Measurements from ENCODE around the gene NF2. TPM values are rescaled to one million over a fixed set of nuclear protein-coding genes. Genes with fewer than 3 reads are reported as not detected.
A peak's percentile ranks its signal among the peaks of the same experiment; 100 is the strongest.

The NF2 gene
- total and polyA plus RNA-seq, 2 experiments from 2014 or later = 62.9 to 111 TPM

- 96 to 98% methylated on average over 4 of the region's 4 CpGs for WGBS, 2 experiments (ENCODE audit: low coverage in 1 of 2, low lambda C conversion rate in 2 of 2, missing lambda C conversion rate in 2 of 2)
- Histone ChIP-seq H3K4me3 (no peak overlapping the region), H3K9ac (no peak overlapping the region), H2AFZ (no peak overlapping the region), H4K20me1 (ENCODE audit: insufficient read depth) (no peaks in the 10 kb centered on the region), H3K36me3 (ENCODE audit: low read depth) (peaks cover 30% of the 10 kb centered on the region; the same call in 1 of the 2 replicates), H3F3A (ENCODE audit: insufficient read depth) (0 out of 2 replicates have a peak, but pooled peaks cover 2% of the 10 kb centered on the region), H3K27ac (no peak overlapping the region), H3K27me3 (replicated peaks; ENCODE audit: insufficient read depth) (no peaks in the 10 kb centered on the region), H3K9me2 (ENCODE audit: insufficient read depth) (no peaks in the 10 kb centered on the region), H3K79me2 (ENCODE audit: insufficient read depth) (no peaks in the 10 kb centered on the region; the same call in 1 of the 2 replicates), H3K4me1 (ENCODE audit: insufficient read depth) (no peaks in the 10 kb centered on the region; the same call in 1 of the 2 replicates), H3K4me2 (ENCODE audit: unreplicated experiment) (no peak overlapping the region), H3K9me3 (ENCODE audit: low read depth) (no peaks in the 10 kb centered on the region)
- in situ Hi-C loops (cut with MboI) = no loop called here
- DNase-seq = no peak
- TF ChIP-seq EZH2 (IDR thresholded peaks at IDR 0.05; ENCODE audit: insufficient read depth, poor library complexity, severe bottlenecking) = no peak
- no peak for TF ChIP-seq EZH2phosphoT487 (IDR thresholded peaks at IDR 0.05; ENCODE audit: insufficient read depth, low read depth)
Measured at GRCh38 chr22:29684244-29684643, 80.8 kb downstream of the NF2 start.

- Histone ChIP-seq H3F3A (ENCODE audit: insufficient read depth) (0 out of 2 replicates have a peak, but pooled peaks cover 2% of the 10 kb centered on the region), H3K9me2 (ENCODE audit: insufficient read depth) (no peaks in the 10 kb centered on the region), H2AFZ (no peak overlapping the region), H3K4me1 (ENCODE audit: insufficient read depth) (no peaks in the 10 kb centered on the region), H3K9ac (no peak overlapping the region), H3K79me2 (ENCODE audit: insufficient read depth) (no peaks in the 10 kb centered on the region; the same call in 1 of the 2 replicates), H3K27ac (no peak overlapping the region), H3K4me2 (ENCODE audit: unreplicated experiment) (no peak overlapping the region), H3K4me3 (no peak overlapping the region), H3K36me3 (ENCODE audit: low read depth) (peaks cover 6% of the 10 kb centered on the region; the same call in 1 of the 2 replicates), H3K27me3 (replicated peaks; ENCODE audit: insufficient read depth) (no peaks in the 10 kb centered on the region), H3K9me3 (ENCODE audit: low read depth) (no peaks in the 10 kb centered on the region), H4K20me1 (ENCODE audit: insufficient read depth) (no peaks in the 10 kb centered on the region)
- in situ Hi-C loops (cut with MboI) = no loop called here
- no peak for DNase-seq
- 95 to 99% methylated on average over 5 of the region's 5 CpGs for WGBS, 2 experiments (ENCODE audit: low coverage in 1 of 2, low lambda C conversion rate in 2 of 2, missing lambda C conversion rate in 2 of 2)
- TF ChIP-seq EZH2phosphoT487 (IDR thresholded peaks at IDR 0.05; ENCODE audit: insufficient read depth, low read depth) (no peak), EZH2 (IDR thresholded peaks at IDR 0.05; ENCODE audit: insufficient read depth, poor library complexity, severe bottlenecking) (no peak)
Measured at GRCh38 chr22:29689206-29689879, 85.9 kb downstream of the NF2 start.

GRCh38 chr22:29689880-29690213 lies 86.4 kb downstream of the NF2 start:
- 38% methylated on average over 8 of the region's 8 CpGs for WGBS, 2 experiments (ENCODE audit: low coverage in 1 of 2, low lambda C conversion rate in 2 of 2, missing lambda C conversion rate in 2 of 2)
- Histone ChIP-seq H3K36me3 (ENCODE audit: low read depth) (peaks cover 11% of the 10 kb centered on the region; the same call in 1 of the 2 replicates), H3K4me2 (ENCODE audit: unreplicated experiment) (no peak overlapping the region)

GRCh38 chr22:29690476-29690875 lies 87.0 kb downstream of the NF2 start:
- no peaks in the 10 kb centered on the region for H4K20me1 ChIP-seq (ENCODE audit: insufficient read depth)
- no peaks in the 10 kb centered on the region for H3K9me3 ChIP-seq (ENCODE audit: low read depth)
- no peak for DNase-seq
- no peaks in the 10 kb centered on the region for H3K27me3 ChIP-seq (replicated peaks; ENCODE audit: insufficient read depth)
- no peak overlapping the region for H3K9ac ChIP-seq
- WGBS, 2 experiments (ENCODE audit: low coverage in 1 of 2, low lambda C conversion rate in 2 of 2, missing lambda C conversion rate in 2 of 2) = 45 to 47% methylated on average over 9 of the region's 9 CpGs
- 0 out of 2 replicates have a peak, but pooled peaks cover 2% of the 10 kb centered on the region for H3F3A ChIP-seq (ENCODE audit: insufficient read depth)
- no peaks in the 10 kb centered on the region for H3K9me2 ChIP-seq (ENCODE audit: insufficient read depth)
- no peak overlapping the region for H3K27ac ChIP-seq
- TF ChIP-seq EZH2phosphoT487 (IDR thresholded peaks at IDR 0.05; ENCODE audit: insufficient read depth, low read depth) = no peak
- TF ChIP-seq EZH2 (IDR thresholded peaks at IDR 0.05; ENCODE audit: insufficient read depth, poor library complexity, severe bottlenecking) = no peak
- peaks cover 10% of the 10 kb centered on the region; the same call in 1 of the 2 replicates for H3K36me3 ChIP-seq (ENCODE audit: low read depth)
- no peaks in the 10 kb centered on the region; the same call in 1 of the 2 replicates for H3K79me2 ChIP-seq (ENCODE audit: insufficient read depth)
- in situ Hi-C loops (cut with MboI) = no loop called here
- no peak overlapping the region for H2AFZ ChIP-seq
- H3K4me3 ChIP-seq = no peak overlapping the region
- H3K4me2 ChIP-seq (ENCODE audit: unreplicated experiment) = no peak overlapping the region
- no peaks in the 10 kb centered on the region for H3K4me1 ChIP-seq (ENCODE audit: insufficient read depth)

More at GRCh38 chr22:29689880-29690213, 86.4 kb downstream of the NF2 start:
- Histone ChIP-seq H3K79me2 (ENCODE audit: insufficient read depth) (no peaks in the 10 kb centered on the region; the same call in 1 of the 2 replicates), H3K9me3 (ENCODE audit: low read depth) (no peaks in the 10 kb centered on the region), H3K9me2 (ENCODE audit: insufficient read depth) (no peaks in the 10 kb centered on the region), H3K9ac (no peak overlapping the region), H2AFZ (no peak overlapping the region), H3K4me1 (ENCODE audit: insufficient read depth) (no peaks in the 10 kb centered on the region), H3K4me3 (no peak overlapping the region), H3K27ac (no peak overlapping the region), H3F3A (ENCODE audit: insufficient read depth) (0 out of 2 replicates have a peak, but pooled peaks cover 2% of the 10 kb centered on the region), H4K20me1 (ENCODE audit: insufficient read depth) (no peaks in the 10 kb centered on the region), H3K27me3 (replicated peaks; ENCODE audit: insufficient read depth) (no peaks in the 10 kb centered on the region)
- no peak for TF ChIP-seq EZH2 (IDR thresholded peaks at IDR 0.05; ENCODE audit: insufficient read depth, poor library complexity, severe bottlenecking)
- no peak for TF ChIP-seq EZH2phosphoT487 (IDR thresholded peaks at IDR 0.05; ENCODE audit: insufficient read depth, low read depth)
- in situ Hi-C loops (cut with MboI) = no loop called here
- peak; percentile 75 for DNase-seq
